NCI-H1048 (cell line): ENCODE results near the gene CTNNBIP1.
"Not testable (repeated sequence)": the region's sequence is repeated elsewhere in the genome, so short reads cannot be mapped to it uniquely, and the experiment has no call there.

Experiments
- DNase-seq: peaks from one replicate; lab custom pipeline; 2025; lab: John Stamatoyannopoulos, UW

Gene CTNNBIP1

DNA sequence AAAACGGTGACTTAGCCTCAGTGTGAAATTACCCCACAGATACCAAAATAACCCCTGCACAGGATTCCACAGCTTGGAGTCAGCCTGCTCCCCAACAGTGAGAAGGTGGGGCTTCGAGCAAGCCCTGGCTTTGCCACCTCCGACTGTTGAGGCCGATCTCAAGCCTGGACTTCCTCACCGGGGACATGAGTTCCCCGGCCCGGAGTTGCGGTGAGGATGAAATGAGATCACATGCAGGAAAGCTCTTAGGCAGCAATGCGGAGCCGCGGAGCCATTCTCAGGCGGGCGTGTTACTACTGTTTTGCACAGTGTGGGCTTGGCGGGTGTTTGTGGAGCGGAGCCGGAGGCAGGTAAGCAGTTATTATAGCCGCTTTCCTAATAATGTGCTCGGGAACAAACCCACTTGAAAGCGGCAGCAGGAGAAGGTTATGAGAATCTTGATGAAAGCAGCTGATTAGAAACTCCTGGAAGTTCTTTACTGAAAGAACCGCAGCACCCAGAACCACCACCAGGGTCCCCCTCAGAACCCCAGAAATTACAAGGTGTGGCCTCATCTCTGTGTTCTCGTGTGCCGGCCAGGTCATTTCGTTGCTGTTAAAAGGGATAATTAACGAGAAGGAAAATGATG, 82.4 kb downstream of the CTNNBIP1 start:
- DNase-seq: no peak

- no peak for DNase-seq
Measured at GRCh38 chr1:9826616-9827015, 83.5 kb downstream of the CTNNBIP1 start.

DNA sequence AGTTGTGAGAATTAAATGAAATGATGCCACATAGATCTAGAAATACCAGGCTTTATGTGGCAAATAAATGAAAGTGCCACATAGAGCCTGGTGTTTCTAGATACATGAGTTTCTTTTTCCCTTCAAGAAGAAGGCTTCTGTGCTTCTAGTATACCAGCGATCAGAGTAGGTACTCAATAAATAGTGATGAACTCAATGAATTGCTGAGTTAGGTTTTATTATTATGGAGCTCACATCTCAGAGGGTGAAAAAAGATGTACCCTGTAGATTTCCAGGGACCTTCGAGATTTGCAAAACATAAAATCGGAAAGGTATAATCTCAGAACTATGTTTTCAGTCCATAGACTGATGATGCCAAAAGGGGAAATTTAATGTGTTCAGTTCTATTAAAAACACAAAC, 84.0 kb downstream of the CTNNBIP1 start:
- no peak for DNase-seq

- no peak for DNase-seq
Measured at GRCh38 chr1:9825093-9826074, 84.7 kb downstream of the CTNNBIP1 start.

DNA sequence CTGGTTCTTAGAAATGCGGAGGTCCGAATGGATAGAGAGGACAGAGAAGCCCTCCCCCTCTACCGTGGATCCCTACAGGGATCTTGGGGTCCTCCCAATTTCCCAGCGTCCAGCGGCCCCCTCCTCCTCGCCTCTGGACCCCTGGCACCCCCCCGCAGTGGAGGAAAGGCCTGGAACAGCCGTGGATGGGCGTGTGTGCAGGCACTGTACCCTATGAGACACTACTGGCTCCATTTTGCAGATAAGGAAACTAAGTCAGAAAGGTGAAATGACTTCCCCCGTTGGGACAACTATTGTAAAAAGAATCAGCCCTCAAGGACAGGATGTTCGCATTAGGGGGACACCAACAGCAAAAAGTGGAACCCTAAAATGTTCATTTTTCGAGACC, 85.4 kb downstream of the CTNNBIP1 start:
- no peak for DNase-seq

DNA sequence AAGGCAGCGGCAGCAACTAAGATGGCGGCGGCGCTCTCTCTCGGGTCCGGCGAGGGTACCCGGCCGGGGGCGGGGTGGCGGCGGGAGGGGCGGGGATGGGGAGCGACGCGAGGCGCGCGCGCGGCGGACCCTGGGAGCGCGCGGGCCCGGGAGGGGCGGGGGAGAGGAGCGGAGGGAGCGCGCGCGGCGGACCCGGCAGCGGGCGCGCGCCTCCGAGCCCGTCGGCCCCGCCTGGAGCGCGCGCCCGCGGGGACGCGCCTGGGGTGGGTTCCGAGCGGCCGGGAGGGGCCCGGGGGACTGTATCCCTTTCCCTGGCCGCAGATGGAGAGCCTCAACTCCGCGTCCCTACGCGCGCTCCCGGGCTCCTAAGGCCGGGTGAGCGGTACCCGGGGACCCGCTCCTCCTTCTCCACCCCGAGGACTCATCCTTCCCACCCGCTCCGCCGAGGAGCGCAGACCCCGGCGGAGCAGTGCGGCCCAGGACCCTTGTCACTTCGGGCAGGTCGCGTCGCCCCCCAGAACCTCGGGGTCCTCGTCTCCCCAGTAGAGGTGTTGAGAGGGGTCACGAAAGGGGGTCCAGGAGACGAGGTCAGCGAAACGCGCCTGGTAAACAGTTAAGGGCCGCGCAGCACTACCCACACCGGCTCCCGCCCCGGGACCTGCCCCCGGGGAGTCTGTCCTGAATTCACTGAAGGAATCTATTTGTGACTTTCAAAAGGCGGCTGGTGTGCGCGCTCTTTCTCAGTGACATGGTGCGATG, 85.9 kb downstream of the CTNNBIP1 start, which contains the start of gene CLSTN1:
CLSTN1 (minus strand) TSS at position 23 of the 759 bp plus-strand sequence. CDS start 232 bp downstream, outside the sequence.
- DNase-seq: peak; percentile 72

GRCh38 chr1:9823693-9823942, 86.5 kb downstream of the CTNNBIP1 start:
- no peak for DNase-seq

GRCh38 chr1:9822897-9823692, 87.0 kb downstream of the CTNNBIP1 start:
- DNase-seq: no peak

DNA sequence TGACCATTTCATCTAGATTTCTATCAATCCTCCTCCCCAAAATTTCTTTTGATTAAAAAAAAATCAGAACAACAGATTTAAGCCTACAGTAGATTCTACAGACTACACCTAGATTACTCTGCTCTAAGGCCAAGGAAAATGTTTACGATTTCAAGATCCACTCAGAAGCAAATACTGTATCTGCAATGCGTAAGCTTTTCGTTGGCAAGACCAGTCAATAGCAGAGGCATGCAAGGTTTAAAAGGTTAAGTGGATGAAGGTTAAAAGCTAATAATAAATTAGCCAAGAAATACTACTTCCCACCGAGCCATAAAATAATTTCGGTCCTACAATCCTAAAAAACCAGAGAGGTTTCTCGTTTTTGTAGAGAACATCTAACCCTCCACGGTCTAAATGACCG, 87.6 kb downstream of the CTNNBIP1 start:
- no peak for DNase-seq

GRCh38 chr1:9821710-9822109, 88.4 kb downstream of the CTNNBIP1 start:
- no peak for DNase-seq

GRCh38 chr1:9820521-9820920, 89.5 kb downstream of the CTNNBIP1 start:
- DNase-seq: no peak

DNA sequence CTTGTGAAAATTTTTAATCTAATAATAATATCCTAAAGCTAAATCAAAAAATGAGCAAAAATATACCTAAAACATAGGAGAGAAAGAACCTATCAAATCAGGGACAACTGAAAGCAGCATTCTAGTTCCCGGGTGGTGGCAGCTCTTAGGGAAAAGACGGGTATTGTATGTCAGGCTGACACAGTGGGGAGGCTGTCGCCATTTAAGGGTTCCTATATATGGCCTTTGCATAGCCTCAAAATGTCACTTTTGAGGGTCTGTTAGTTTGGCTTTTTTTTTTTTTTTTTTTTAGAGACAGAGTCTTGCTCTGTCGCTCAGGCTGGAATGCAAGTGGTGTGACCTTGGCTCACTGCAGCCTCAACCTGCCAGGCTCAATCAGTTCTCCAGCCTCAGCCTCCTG, 92.3 kb downstream of the CTNNBIP1 start:
- DNase-seq: no peak

- no peak for DNase-seq
Measured at GRCh38 chr1:9816199-9816598, 93.9 kb downstream of the CTNNBIP1 start.

DNA sequence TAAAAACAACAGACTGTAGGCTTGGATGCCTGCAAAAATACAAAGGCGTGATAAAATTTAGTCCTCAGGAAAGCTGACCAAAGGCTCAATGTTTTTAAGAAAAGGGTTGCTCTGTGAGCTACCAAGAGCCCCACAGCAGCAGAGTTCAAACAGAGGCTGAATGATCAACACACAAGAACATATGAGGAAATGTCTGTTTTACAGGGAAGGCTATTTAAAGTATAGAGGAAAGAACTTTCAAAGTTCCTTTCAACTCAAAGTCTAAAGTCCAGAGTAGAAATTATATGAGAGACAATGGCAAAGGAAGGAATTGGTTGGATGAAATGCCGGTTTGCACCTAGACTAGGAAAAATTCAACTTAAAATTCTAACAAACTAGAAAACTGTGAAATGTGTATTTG, 94.9 kb downstream of the CTNNBIP1 start:
- DNase-seq: no peak

DNA sequence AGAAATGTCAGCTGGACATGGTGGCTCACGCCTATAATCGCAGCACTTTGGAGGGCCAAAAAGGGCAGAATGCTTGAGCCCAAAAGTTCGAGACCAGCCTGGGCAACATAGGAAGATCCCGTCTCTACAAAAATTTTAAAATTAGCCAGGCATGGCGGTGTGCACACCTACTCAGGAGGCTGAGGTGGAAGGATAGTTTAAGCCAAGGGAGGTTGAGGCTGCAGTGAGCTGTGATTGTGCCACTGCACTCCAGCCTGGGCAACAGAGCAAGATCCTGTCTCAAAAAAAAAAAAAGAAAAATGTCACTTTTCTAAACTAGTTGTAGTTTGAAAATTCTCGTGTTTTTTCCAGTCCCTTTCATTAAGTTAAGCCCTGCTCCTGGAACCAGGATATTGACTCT, 95.5 kb downstream of the CTNNBIP1 start:
- no peak for DNase-seq

DNA sequence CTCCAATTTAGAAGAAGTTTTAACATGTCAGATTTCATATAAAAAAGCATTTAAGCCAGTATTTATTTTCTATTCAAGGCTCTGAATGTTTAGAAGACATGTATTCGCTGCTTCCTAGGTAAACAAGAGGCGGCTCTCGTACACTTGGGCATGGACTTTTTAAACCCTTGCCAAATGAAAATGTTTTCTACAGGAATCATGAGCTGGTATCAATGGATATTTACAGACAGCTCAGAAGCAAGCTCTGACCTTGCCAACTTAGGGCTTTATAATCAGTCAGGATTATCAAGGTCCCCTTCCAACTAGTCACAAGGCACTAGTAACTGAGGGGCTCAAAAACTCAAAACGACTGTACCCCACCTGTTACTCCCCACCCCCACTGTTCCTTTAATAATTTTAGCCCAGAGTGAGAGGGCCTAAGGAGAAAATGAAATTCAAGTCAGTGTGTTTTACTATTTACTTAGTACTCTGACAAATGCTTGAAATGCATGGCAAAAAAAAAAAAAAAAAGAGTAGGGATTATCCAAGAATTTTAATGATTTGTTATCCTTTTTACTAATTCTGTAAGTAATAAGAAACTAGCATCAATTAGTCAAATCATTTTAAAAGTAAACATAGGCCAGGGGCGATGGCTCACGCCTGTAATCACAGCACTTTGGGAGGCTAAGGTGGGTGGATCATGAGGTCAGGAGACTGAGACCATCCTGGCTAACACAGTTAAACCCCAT, 98.7 kb downstream of the CTNNBIP1 start:
- no peak for DNase-seq

GRCh38 chr1:9809100-9809510, 101.0 kb downstream of the CTNNBIP1 start:
- DNase-seq: no peak

- no peak for DNase-seq
Measured at GRCh38 chr1:9808459-9808858, 101.6 kb downstream of the CTNNBIP1 start.

GRCh38 chr1:9807541-9807940, 102.5 kb downstream of the CTNNBIP1 start:
- DNase-seq: no peak

DNA sequence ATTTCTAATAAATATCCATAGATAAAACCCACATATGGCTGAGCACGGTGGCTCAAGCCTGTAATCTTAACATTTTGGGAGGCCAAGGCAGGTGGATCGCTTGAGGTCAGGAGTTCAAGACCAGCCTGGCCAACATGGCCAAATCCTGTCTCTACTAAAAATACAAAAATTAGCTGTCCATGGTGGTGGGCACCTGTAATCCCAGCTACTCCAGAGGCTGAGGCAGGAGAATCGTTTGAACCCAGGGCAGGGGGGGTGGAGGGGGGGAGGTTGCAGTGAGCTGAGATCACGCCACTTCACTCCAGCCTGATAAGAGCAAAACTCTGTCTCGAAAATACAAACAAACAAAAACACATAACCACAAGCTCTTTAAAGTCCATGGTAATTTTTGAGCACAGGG, 104.1 kb downstream of the CTNNBIP1 start:
- not testable (repeated sequence) for DNase-seq

- DNase-seq: no peak
Measured at GRCh38 chr1:9805006-9805508, 105.0 kb downstream of the CTNNBIP1 start.
